T-helper 1 cell treated with Interleukin-12 subunit alpha and Interleukin-12 subunit beta and Interleukin-4 antibody, amounts not matched to agents 30 μg/mL and 1 μg/mL, for 36 hours (primary cell): ENCODE data around the gene NR6A1.

Source experiments
- H3K27ac Mint-ChIP-seq: one replicate; pipeline ENCODE4 v1.8.0; 2021; ENCODE audit warnings: mild to moderate bottlenecking, mixed read lengths
- H3K27me3 Mint-ChIP-seq: one replicate; pipeline ENCODE4 v1.8.0; 2021; ENCODE audit warnings: low read depth, mixed read lengths
- H3K36me3 Mint-ChIP-seq: one replicate; pipeline ENCODE4 v1.8.0; 2021; ENCODE audit warnings: low read depth, mixed read lengths
- H3K4me1 Mint-ChIP-seq: one replicate; pipeline ENCODE4 v1.8.0; 2021; ENCODE audit warnings: low read depth, mixed read lengths
- H3K4me3 Mint-ChIP-seq: one replicate; pipeline ENCODE4 v1.8.0; 2021; ENCODE audit warnings: mild to moderate bottlenecking, moderate library complexity, mixed read lengths
- H3K9me3 Mint-ChIP-seq: one replicate; pipeline ENCODE4 v1.8.0; 2021; ENCODE audit warnings: mixed read lengths

Gene NR6A1

DNA sequence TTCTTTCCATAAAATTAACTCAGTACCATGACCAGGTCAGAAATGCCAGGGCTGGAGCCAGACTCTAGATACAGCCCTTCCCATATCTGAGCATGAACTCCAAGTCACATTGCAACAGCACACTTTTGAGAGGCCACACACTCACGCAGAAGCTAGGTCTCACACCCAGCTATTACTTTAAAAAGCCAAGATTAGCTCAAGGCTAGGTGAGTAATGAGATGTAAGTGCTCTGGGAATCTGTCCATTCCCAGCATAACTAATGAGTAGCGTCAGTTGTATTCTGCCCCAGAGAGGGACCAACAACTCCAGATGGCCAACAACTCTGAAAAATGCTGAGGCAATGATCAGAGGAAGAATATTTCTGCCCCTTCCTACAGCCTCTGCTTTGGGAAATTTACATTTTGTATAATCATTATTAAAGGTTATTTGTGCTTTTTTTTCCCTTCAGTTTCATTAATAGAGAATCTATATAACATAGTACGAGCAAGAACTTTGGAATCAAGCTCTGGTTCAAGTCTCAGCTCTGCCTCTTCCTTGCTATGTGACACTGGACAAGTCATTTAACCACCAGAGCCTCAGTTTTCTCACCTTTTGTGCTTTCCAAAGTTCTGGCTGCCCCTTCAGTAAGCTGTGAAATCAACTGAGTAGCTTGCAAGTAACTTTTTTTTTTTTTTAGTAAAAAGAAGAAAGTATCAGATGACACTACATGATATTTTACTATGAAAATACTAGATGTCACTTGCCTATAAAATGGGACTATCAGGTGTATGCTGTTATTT lies 118.3 kb downstream of the NR6A1 start:
- H3K4me1 Mint-ChIP-seq, result no peaks in the 10 kb centered on the region
- no peak overlapping the region for H3K4me3 Mint-ChIP-seq
- H3K36me3 Mint-ChIP-seq, result no peaks in the 10 kb centered on the region
- H3K27me3 Mint-ChIP-seq, result no peaks in the 10 kb centered on the region
- H3K27ac Mint-ChIP-seq, result no peak overlapping the region
- no peaks in the 10 kb centered on the region for H3K9me3 Mint-ChIP-seq

DNA sequence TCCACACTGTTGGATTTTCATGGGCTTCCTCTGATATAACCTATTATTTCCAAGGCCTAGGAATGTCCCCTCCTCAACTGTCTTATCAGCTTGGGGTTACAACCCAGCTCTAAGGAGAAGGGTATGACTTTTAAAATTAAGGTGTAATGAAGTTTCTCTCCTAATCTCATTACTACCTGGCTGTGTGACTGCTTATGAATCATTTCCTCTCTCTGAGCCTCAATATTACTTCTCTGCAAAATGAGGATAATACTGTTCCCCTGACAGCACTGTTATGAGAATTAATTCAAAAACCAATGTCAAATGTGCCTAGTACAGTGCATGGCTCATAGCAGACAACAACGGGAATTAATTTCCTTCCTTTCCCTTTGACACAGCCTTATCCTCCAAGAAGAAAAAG lies 118.9 kb downstream of the NR6A1 start:
- Mint-ChIP-seq H3K4me1 (no peaks in the 10 kb centered on the region), H3K27me3 (no peaks in the 10 kb centered on the region), H3K9me3 (no peaks in the 10 kb centered on the region), H3K27ac (no peak overlapping the region), H3K36me3 (no peaks in the 10 kb centered on the region), H3K4me3 (no peak overlapping the region)

DNA sequence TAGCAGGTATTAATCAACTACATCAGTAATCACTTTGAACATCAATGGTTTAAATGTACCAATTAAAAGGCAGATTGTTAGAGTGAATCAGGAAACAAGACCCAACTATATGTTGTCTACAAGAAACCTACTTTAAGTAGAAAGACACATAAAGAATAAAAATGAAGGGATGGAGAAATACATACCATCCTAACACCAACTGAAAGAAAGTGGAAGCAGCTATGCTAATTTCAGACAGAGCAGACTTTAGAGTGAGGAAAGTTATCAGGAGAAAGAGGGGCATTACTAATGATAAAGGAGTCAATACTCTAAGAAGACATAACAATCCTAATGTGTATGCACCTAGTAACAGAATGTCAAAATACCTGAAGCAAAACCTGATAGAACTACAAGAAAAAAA lies 125.8 kb downstream of the NR6A1 start:
- H3K36me3 Mint-ChIP-seq, result no peaks in the 10 kb centered on the region
- H3K27ac Mint-ChIP-seq, result no peak overlapping the region
- peaks cover 9% of the 10 kb centered on the region for H3K9me3 Mint-ChIP-seq
- H3K4me1 Mint-ChIP-seq, result no peaks in the 10 kb centered on the region
- peaks cover 18% of the 10 kb centered on the region for H3K27me3 Mint-ChIP-seq
- H3K4me3 Mint-ChIP-seq, result no peak overlapping the region

DNA sequence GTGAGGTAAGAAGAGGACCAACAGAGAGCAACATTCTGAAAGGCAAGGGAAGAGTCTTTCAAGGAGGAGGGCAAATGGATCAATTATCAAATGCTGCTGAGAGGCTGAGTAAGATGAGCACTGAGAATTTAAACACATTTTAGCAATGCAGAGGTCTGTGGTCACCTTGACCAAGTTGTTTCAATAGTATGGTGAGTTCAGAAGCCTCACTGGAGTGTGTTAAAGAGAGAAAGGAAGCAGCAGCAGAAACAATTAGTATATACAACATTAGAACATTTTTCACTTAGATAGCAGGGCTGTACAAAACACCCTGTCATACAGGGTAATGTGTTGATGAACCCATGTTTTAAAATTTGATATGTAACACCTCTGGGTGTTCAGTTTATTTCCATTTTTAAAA lies 131.5 kb downstream of the NR6A1 start:
- H3K27me3 Mint-ChIP-seq, result peaks cover 22% of the 10 kb centered on the region
- H3K36me3 Mint-ChIP-seq, result no peaks in the 10 kb centered on the region
- no peaks in the 10 kb centered on the region for H3K9me3 Mint-ChIP-seq
- H3K4me3 Mint-ChIP-seq, result no peak overlapping the region
- H3K4me1 Mint-ChIP-seq, result no peaks in the 10 kb centered on the region
- H3K27ac Mint-ChIP-seq, result no peak overlapping the region

DNA sequence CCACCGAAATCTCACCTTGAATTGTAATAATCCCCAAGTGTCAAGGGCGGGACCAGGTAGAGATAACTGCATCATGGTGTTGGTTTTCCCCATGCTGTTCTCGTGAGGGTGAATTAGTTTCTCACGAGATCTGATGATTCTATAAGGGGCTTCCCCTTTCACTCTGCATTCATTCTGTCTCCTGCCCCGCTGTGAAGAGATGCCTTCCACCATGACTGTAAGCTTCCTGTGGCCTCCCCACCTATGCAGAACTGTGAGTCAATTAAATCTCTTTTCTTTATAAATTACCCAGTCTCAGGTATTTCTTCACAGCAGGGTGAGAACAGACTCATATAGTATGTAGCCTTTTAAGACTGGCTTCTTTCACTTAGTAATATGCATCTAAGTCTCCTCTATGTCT lies 135.8 kb downstream of the NR6A1 start:
- Mint-ChIP-seq H3K9me3 (no peaks in the 10 kb centered on the region), H3K4me3 (no peak overlapping the region), H3K27ac (no peak overlapping the region), H3K36me3 (no peaks in the 10 kb centered on the region), H3K27me3 (peaks cover 26% of the 10 kb centered on the region), H3K4me1 (no peaks in the 10 kb centered on the region)

DNA sequence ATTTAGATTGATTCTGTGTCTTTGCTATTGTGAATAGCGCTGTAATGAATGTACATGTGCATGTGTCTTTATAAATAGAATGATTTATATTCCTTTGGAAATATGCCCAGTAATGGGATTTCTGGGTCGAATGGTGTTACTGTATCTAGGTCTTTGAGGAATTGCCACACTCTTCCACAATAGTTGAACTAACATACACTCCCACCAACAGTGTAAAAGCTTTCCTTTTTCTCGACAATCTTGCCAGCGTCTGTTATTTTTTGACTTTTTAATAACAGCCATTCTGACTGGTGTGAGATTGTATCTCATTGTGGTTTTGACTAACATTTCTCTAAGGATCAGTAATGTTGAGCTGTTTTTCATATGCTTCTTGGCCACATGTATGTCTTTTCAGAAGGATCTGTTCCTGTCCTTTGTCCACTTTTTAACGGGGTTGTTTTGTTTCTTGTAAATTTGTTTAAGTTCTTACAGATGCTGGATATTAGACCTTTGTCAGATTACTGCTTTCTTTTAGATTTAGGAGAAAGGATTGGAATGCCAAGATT lies 139.0 kb downstream of the NR6A1 start:
- Mint-ChIP-seq H3K4me3 (no peak overlapping the region), H3K27me3 (peaks cover 18% of the 10 kb centered on the region), H3K27ac (no peak overlapping the region), H3K36me3 (no peaks in the 10 kb centered on the region), H3K9me3 (no peaks in the 10 kb centered on the region), H3K4me1 (no peaks in the 10 kb centered on the region)

DNA sequence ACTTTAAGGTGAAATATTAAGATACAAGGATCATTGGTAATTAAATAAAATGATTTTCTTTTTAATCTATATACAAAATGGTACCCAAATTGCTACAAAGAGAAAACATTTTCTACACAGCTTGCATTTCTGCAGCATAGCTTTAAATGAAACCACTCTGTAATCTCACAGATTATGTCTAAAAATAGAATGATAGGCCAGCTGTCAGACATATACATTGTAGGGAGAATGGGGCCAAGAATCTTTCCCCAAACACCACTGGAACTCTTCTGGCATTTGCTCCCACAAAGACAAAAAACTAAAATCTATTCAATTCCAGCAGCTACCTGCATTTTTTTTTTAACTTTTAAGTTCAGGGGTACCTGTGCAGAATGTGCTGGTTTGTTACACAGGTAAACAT lies 139.8 kb downstream of the NR6A1 start:
- peaks cover 10% of the 10 kb centered on the region for H3K27me3 Mint-ChIP-seq
- H3K4me3 Mint-ChIP-seq, result no peak overlapping the region
- no peaks in the 10 kb centered on the region for H3K9me3 Mint-ChIP-seq
- H3K27ac Mint-ChIP-seq, result no peak overlapping the region
- H3K36me3 Mint-ChIP-seq, result no peaks in the 10 kb centered on the region
- H3K4me1 Mint-ChIP-seq, result no peaks in the 10 kb centered on the region

DNA sequence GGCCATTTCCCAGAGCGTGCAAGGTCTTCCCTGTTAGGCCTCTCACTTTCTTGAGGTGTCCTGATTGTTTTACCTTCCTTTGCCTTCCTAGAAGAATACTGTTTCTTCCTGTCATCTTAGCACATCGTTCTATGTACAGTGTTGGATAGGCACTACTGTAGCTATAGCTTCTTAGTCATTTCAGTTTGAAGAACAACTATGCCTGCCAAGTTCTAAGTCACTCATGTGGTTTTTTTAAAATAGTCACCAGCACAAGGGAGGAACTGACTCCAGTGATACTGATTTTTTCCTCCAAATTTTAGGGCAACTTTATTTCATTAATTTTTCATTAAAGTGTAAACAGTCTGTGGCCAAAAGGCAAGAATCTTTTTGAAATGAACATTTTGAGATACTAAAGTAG lies 141.5 kb downstream of the NR6A1 start:
- H3K27ac Mint-ChIP-seq, result no peak overlapping the region
- no peak overlapping the region for H3K4me3 Mint-ChIP-seq
- H3K27me3 Mint-ChIP-seq, result peaks cover 13% of the 10 kb centered on the region
- H3K4me1 Mint-ChIP-seq, result no peaks in the 10 kb centered on the region
- no peaks in the 10 kb centered on the region for H3K36me3 Mint-ChIP-seq
- no peaks in the 10 kb centered on the region for H3K9me3 Mint-ChIP-seq

DNA sequence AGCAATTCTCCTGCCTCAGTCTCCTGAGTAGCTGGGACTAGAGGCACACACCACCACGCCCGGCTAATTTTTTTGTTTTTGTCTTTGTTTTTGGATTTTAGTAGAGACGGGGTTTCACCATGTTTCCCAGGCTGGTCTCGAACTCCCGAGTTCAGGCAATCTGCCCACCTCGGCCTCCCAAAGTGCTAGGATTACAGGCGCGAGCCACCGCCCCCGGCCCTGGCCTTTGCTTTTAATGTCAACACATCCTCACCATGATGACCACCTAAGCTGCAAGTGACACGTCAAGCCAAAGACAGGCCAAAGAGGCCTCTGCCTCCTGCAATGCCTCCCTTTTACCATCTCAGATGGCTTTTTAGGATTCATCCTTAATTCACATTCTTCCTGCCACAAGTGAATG lies 142.4 kb downstream of the NR6A1 start:
- no peak overlapping the region for H3K27ac Mint-ChIP-seq
- peaks cover 21% of the 10 kb centered on the region for H3K27me3 Mint-ChIP-seq
- no peaks in the 10 kb centered on the region for H3K4me1 Mint-ChIP-seq

DNA sequence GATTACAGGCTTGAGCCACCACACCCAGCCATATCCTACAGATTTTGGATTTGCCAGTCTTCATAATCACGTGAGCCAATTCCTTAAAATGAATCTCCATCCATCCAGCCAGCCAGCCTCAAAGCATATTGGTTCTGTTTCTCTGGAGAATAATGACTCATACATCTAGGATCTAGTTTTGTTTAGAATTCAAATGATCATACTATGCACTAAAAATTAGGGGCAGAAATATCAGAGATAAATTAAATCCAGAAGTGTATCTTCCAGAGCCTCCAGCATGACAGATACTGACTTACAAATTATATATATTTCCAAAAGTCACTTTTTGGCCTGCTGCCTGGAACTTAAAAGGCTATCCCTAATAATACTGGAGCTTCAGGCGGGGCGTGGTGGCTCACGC lies 144.8 kb downstream of the NR6A1 start:
- Mint-ChIP-seq H3K27me3 (peaks cover 29% of the 10 kb centered on the region), H3K27ac (no peak overlapping the region), H3K9me3 (no peaks in the 10 kb centered on the region), H3K4me3 (no peak overlapping the region), H3K4me1 (no peaks in the 10 kb centered on the region), H3K36me3 (no peaks in the 10 kb centered on the region)

More for the DNA sequence above, 142.4 kb downstream of the NR6A1 start:
- no peak overlapping the region for H3K4me3 Mint-ChIP-seq
- no peaks in the 10 kb centered on the region for H3K9me3 Mint-ChIP-seq
- H3K36me3 Mint-ChIP-seq, result no peaks in the 10 kb centered on the region

DNA sequence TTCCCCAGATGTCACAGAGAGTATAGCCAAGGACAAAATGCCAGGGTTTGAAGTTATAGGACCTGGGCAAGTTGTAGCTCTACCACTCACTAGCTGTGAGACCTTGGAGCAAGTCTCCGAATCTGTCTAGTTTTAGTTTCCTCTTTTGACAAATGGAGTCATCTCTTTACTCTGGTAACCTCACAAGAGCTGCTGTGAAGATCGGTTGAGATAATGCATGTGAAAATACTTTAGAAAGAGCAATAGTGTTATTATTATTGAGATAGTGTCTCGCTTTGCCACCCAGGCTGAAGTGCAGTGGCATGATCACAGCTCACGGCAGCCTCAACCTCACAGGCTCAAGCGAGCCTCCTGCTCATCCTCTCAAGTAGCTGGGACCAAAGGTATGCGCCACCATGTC lies 146.0 kb downstream of the NR6A1 start:
- H3K27me3 Mint-ChIP-seq, result peaks cover 26% of the 10 kb centered on the region
- no peak overlapping the region for H3K4me3 Mint-ChIP-seq
- no peaks in the 10 kb centered on the region for H3K4me1 Mint-ChIP-seq
- H3K27ac Mint-ChIP-seq, result no peak overlapping the region
- H3K36me3 Mint-ChIP-seq, result no peaks in the 10 kb centered on the region
- no peaks in the 10 kb centered on the region for H3K9me3 Mint-ChIP-seq

DNA sequence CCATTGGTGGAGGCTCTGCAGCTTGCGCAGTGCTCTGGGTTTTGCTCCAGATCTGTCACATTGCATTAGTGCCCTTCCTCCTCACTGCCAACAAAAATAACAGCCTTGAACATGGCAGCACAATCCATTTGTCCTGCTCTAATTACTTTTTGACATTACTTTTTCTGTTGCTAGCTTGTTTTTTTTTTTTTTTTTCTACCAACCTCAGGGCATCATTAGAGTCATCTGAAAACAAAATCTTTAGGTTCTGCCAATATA lies 146.4 kb downstream of the NR6A1 start:
- peaks cover 26% of the 10 kb centered on the region for H3K27me3 Mint-ChIP-seq
- H3K4me1 Mint-ChIP-seq, result no peaks in the 10 kb centered on the region
- H3K9me3 Mint-ChIP-seq, result no peaks in the 10 kb centered on the region
- H3K4me3 Mint-ChIP-seq, result no peak overlapping the region
- H3K27ac Mint-ChIP-seq, result no peak overlapping the region
- H3K36me3 Mint-ChIP-seq, result no peaks in the 10 kb centered on the region

DNA sequence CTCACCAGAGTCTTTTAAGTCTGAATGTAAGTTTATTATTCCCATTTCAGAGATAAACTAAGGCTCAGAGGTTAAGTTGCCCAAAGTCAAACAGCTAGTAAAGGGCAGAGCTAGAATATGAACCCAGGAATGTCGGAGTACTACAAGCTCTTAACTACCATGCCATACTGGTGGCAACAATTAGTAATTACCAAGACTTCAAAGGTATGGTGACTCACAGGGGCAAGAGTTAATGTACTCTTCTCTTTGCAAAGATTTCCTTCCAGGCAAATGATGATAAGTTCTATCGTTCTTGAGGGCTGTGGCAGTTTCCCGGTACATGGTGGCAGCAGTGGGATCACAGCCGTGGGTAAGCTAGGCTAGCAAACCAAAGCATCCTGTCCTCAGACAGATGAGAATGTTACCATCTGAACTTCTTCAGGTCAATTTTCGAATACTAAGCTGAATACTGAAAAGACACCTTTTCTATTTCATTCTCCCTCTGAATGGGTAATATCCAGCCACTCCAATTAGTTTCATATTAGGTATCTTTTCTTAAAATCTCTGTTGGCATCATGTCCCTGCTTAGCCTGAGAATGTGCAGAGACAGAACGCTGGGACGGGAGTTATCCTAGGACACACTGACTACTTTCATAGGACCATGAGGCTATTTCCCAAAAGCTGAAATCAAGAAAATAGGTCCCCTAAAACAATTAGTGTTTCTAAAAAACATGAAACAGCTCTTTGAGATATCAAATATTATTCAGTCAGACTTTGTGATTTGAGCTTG lies 147.0 kb downstream of the NR6A1 start:
- no peaks in the 10 kb centered on the region for H3K4me1 Mint-ChIP-seq
- H3K27me3 Mint-ChIP-seq, result peaks cover 26% of the 10 kb centered on the region
- H3K36me3 Mint-ChIP-seq, result no peaks in the 10 kb centered on the region
- no peak overlapping the region for H3K4me3 Mint-ChIP-seq
- no peaks in the 10 kb centered on the region for H3K9me3 Mint-ChIP-seq
- H3K27ac Mint-ChIP-seq, result no peak overlapping the region

DNA sequence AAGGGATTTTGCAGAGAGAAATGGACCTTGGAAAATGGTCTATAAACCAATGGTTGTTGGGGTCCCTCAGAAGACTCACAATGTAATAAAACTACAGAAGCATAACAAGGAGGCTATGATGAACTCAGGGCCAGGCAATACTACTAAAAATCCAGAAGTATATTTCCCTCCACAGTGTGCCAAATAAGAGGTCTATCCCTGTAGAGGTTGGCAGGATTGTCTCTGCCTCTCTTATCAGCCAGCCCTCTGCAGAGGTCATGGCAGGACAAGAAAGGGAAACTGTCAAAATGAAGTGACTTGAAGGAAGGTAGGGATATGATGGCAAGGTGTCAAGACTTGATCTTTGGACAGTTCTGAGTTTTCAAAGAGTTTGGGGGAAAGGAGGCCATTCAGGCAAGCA lies 148.2 kb downstream of the NR6A1 start:
- Mint-ChIP-seq H3K27me3 (peaks cover 26% of the 10 kb centered on the region), H3K36me3 (no peaks in the 10 kb centered on the region), H3K27ac (no peak overlapping the region), H3K4me1 (no peaks in the 10 kb centered on the region), H3K4me3 (no peak overlapping the region), H3K9me3 (no peaks in the 10 kb centered on the region)
